GM23248 (cell line): Measurements from ENCODE around the gene SH3BP2. TPM values are rescaled to one million over a fixed set of nuclear protein-coding genes. Genes with fewer than 3 reads are reported as not detected.

Source experiments
- DNase-seq: peaks from one replicate; pipeline ENCODE4 v3.0.0-alpha.2; 2015
- H2AFZ ChIP-seq: fragments of 200-600 bp; sonication (generic); 2 replicates; pipeline ENCODE4 v1.6.1; 2016; ENCODE audit warnings: antibody characterized with exemption
- H3F3A ChIP-seq: fragments of 200-600 bp; sonication (generic); 2 replicates; pipeline ENCODE4 v1.6.1; 2016; ENCODE audit warnings: mild to moderate bottlenecking, antibody characterized with exemption, mixed run types; ENCODE audit not compliant: insufficient read depth
- H3K27ac ChIP-seq: fragments of 200-600 bp; sonication (generic); 2 replicates; pipeline ENCODE4 v1.5.1; 2016; ENCODE audit warnings: mild to moderate bottlenecking
- H3K27me3 ChIP-seq: fragments of 200-600 bp; sonication (generic); replicated peaks from 2 replicates; pipeline ENCODE4 v1.6.1; 2016; ENCODE audit warnings: mild to moderate bottlenecking; ENCODE audit not compliant: insufficient read depth
- H3K36me3 ChIP-seq: fragments of 200-600 bp; sonication (generic); 2 replicates; pipeline ENCODE4 v1.6.1; 2016; ENCODE audit warnings: low read depth, mild to moderate bottlenecking
- H3K4me1 ChIP-seq: fragments of 200-600 bp; sonication (generic); 2 replicates; pipeline ENCODE4 v1.6.1; 2016; ENCODE audit warnings: mild to moderate bottlenecking; ENCODE audit not compliant: insufficient read depth
- H3K4me2 ChIP-seq: fragments of 200-600 bp; sonication (generic); one replicate; pipeline ENCODE4 v1.6.1; 2016; ENCODE audit warnings: mild to moderate bottlenecking; ENCODE audit not compliant: unreplicated experiment
- H3K4me3 ChIP-seq: fragments of 200-600 bp; sonication (generic); 2 replicates; pipeline ENCODE4 v1.5.1; 2016; ENCODE audit warnings: mild to moderate bottlenecking
- H3K79me2 ChIP-seq: fragments of 200-600 bp; sonication (generic); 2 replicates; pipeline ENCODE4 v1.6.1; 2016; ENCODE audit warnings: mild to moderate bottlenecking; ENCODE audit not compliant: insufficient read depth
- H3K9ac ChIP-seq: fragments of 200-600 bp; sonication (generic); 2 replicates; pipeline ENCODE4 v1.6.1; 2016; ENCODE audit warnings: mild to moderate bottlenecking
- H3K9me2 ChIP-seq: fragments of 200-600 bp; sonication (generic); 2 replicates; pipeline ENCODE4 v1.6.1; 2016; ENCODE audit warnings: mixed run types, mild to moderate bottlenecking, moderate library complexity; ENCODE audit not compliant: insufficient read depth
- H3K9me3 ChIP-seq: fragments of 200-600 bp; sonication (generic); one replicate; pipeline ENCODE4 v1.6.1; 2017; ENCODE audit warnings: low read depth
- H4K20me1 ChIP-seq: fragments of 200-600 bp; sonication (generic); 2 replicates; pipeline ENCODE4 v1.6.0; 2016; ENCODE audit not compliant: insufficient read depth
- EZH2 ChIP-seq: fragments of 200-600 bp; sonication (generic); IDR thresholded peaks from 2 replicates; pipeline ENCODE4 v1.6.1; 2018; ENCODE audit warnings: antibody characterized with exemption, mild to moderate bottlenecking; ENCODE audit not compliant: insufficient read depth, poor library complexity, severe bottlenecking
- EZH2phosphoT487 ChIP-seq: fragments of 200-600 bp; sonication (generic); IDR thresholded peaks from 2 replicates; pipeline ENCODE4 v1.6.1; 2018; ENCODE audit warnings: antibody characterized with exemption, moderate library complexity, mild to moderate bottlenecking, low read depth; ENCODE audit not compliant: insufficient read depth
- WGBS, 2 experiments: methylation state at CpG; one replicate each; pipeline ENCODE4 v1.1.6; 2015 to 2017; ENCODE audit warnings: low lambda C conversion rate in 2 of 2, low coverage in 1 of 2; ENCODE audit errors: missing lambda C conversion rate in 2 of 2; 5-methylcytosine and 5-hydroxymethylcytosine counted together
- in situ Hi-C: fragments of 300-500 bp; cut with MboI; formaldehyde crosslinking; loops from 2 replicates; pipeline ENCODE4 v1.15.0; 2020
- polyA plus RNA-seq: library from polyadenylated mRNA; unstranded; fragments of >200 nt; fragmentation: Nextera tagmentation; extraction: Ambion mirVana; gene quantifications from 2 replicates; pipeline ENCODE4 v1.2.1, GENCODE V29; 2016
- total RNA-seq: library from RNA; depleted of rRNA; stranded (reverse); fragments of >200 nt; shearing (Covaris generic); gene quantifications from 2 replicates; pipeline ENCODE4 v1.2.3, GENCODE V29; 2014

SH3BP2 gene
- total and polyA plus RNA-seq, 2 experiments from 2014 or later: 20.9 to 31.2 TPM

- no peaks in the 10 kb centered on the region for H3K27me3 ChIP-seq
- H3F3A ChIP-seq: peaks cover 5% of the 10 kb centered on the region; the same call in 1 of the 2 replicates
- H3K9me3 ChIP-seq: no peaks in the 10 kb centered on the region
- in situ Hi-C loops: no loop called here
- peaks cover 31% of the 10 kb centered on the region for H3K4me1 ChIP-seq
- peak; percentile 27 for DNase-seq
- peaks cover 100% of the 10 kb centered on the region for H3K79me2 ChIP-seq
- H3K4me3 ChIP-seq: peak overlapping the region; percentile 66
- peak overlapping the region; percentile 56; the same call in 1 of the 2 replicates for H3K9ac ChIP-seq
- H3K4me2 ChIP-seq: peak overlapping the region; percentile 79
- H4K20me1 ChIP-seq: peaks cover 42% of the 10 kb centered on the region
- WGBS, 2 experiments: 62 to 68% methylated on average over 12 of the region's 12 CpGs
- H3K9me2 ChIP-seq: no peaks in the 10 kb centered on the region
- H3K36me3 ChIP-seq: no peaks in the 10 kb centered on the region
- H2AFZ ChIP-seq: no peak overlapping the region
- peak overlapping the region; percentile 46 for H3K27ac ChIP-seq
- TF ChIP-seq EZH2 (no peak), EZH2phosphoT487 (no peak)
Observed at GRCh38 chr4:2868877-2869487, 76.1 kb downstream of the SH3BP2 start.

GRCh38 chr4:2869659-2870058, 76.8 kb downstream of the SH3BP2 start:
- H3K9me3 ChIP-seq: no peaks in the 10 kb centered on the region
- no peak overlapping the region for H3K27ac ChIP-seq
- TF ChIP-seq EZH2phosphoT487: no peak
- TF ChIP-seq EZH2: no peak
- peaks cover 100% of the 10 kb centered on the region for H3K79me2 ChIP-seq
- no peak overlapping the region for H3K4me2 ChIP-seq
- no peak overlapping the region for H2AFZ ChIP-seq
- H3K27me3 ChIP-seq: no peaks in the 10 kb centered on the region
- peaks cover 31% of the 10 kb centered on the region for H3K4me1 ChIP-seq
- no peaks in the 10 kb centered on the region for H3K36me3 ChIP-seq
- WGBS, 2 experiments: 73 to 74% methylated on average over 6 of the region's 6 CpGs
- in situ Hi-C loops: no loop called here
- no peak for DNase-seq
- no peak overlapping the region for H3K9ac ChIP-seq
- H3F3A ChIP-seq: peaks cover 5% of the 10 kb centered on the region; the same call in 1 of the 2 replicates
- H3K9me2 ChIP-seq: no peaks in the 10 kb centered on the region
- H3K4me3 ChIP-seq: no peak overlapping the region
- peaks cover 47% of the 10 kb centered on the region for H4K20me1 ChIP-seq

DNA sequence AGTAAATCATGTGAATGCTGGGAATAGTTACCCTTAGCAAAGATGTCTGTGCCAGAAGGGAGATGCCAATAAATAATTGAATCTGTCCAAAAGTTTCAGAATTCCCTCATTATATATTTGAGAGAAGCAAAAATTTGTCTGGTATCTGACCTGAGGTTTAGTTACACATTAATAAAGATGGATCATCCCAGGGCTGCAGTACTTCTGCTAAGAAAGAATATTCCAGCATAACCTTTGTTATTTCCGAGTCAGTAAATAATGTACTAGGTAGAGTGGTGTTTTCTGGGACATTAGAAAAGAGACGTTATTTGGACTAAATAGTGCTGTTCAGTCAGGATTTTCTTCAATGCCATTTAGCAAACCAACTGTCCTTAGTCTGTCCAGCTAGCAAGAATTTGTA, 77.2 kb downstream of the SH3BP2 start:
- WGBS, 2 experiments: 43 to 59% methylated on average over 2 of the region's 2 CpGs
- H3K27ac ChIP-seq: no peak overlapping the region
- H3K4me2 ChIP-seq: no peak overlapping the region
- H3K27me3 ChIP-seq: no peaks in the 10 kb centered on the region
- H3K36me3 ChIP-seq: no peaks in the 10 kb centered on the region
- H3K4me1 ChIP-seq: peaks cover 31% of the 10 kb centered on the region
- no peaks in the 10 kb centered on the region for H3K9me3 ChIP-seq
- no peak overlapping the region for H3K4me3 ChIP-seq
- H3F3A ChIP-seq: peaks cover 2% of the 10 kb centered on the region; the same call in 1 of the 2 replicates
- in situ Hi-C loops: no loop called here
- no peak overlapping the region for H3K9ac ChIP-seq
- H3K79me2 ChIP-seq: peaks cover 100% of the 10 kb centered on the region
- H3K9me2 ChIP-seq: no peaks in the 10 kb centered on the region
- H2AFZ ChIP-seq: no peak overlapping the region
- TF ChIP-seq EZH2 (no peak), EZH2phosphoT487 (no peak)
- H4K20me1 ChIP-seq: peaks cover 47% of the 10 kb centered on the region
- no peak for DNase-seq

DNA sequence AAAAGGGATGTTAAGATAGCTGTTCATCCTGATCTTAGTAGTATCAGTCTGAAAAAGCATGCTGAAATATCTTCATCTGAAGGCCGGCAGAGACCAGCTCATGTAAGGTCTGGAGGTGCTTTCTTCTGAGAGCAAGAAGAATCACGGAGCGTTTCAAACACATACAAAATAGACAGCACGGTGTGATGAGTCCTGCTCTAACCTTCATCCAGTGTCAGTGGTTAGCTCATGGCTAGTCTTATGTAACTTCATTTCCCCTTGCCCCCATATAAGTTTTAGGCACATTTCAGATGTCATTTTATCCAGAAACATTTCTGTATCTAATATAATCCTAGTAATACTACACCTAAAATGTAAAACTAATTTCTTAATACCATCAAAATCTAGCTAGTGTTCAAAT, 78.6 kb downstream of the SH3BP2 start:
- H3K4me3 ChIP-seq: no peak overlapping the region
- DNase-seq: no peak
- no peaks in the 10 kb centered on the region for H3K9me3 ChIP-seq
- H3K79me2 ChIP-seq: peaks cover 100% of the 10 kb centered on the region
- H2AFZ ChIP-seq: no peak overlapping the region
- 0 out of 2 replicates have a peak, but pooled peaks cover 6% of the 10 kb centered on the region for H3K36me3 ChIP-seq
- H3K9ac ChIP-seq: no peak overlapping the region
- in situ Hi-C loops: no loop called here
- 94 to 99% methylated on average over 4 of the region's 4 CpGs for WGBS, 2 experiments
- no peaks in the 10 kb centered on the region for H3K9me2 ChIP-seq
- H4K20me1 ChIP-seq: peaks cover 46% of the 10 kb centered on the region
- H3K27ac ChIP-seq: no peak overlapping the region
- no peaks in the 10 kb centered on the region for H3K27me3 ChIP-seq
- TF ChIP-seq EZH2 (no peak), EZH2phosphoT487 (no peak)
- H3K4me1 ChIP-seq: peaks cover 31% of the 10 kb centered on the region
- no peak overlapping the region for H3K4me2 ChIP-seq
- no peaks in the 10 kb centered on the region for H3F3A ChIP-seq
